Activated CD4-positive, alpha-beta memory T cell treated with anti-CD3 and anti-CD28 coated beads, Interleukin-2, amount 10 ng/mL, durations not matched to agents 7 days and 5 days (primary cell): Measurements from ENCODE around the gene RIPK1. TPM values are rescaled to one million over a fixed set of nuclear protein-coding genes. Genes with fewer than 3 reads are reported as not detected.
"Not testable (repeated sequence)": the region's sequence is repeated elsewhere in the genome, so short reads cannot be mapped to it uniquely, and the experiment has no call there.

ENCODE experiments used
- CTCF ChIA-PET: fragments of 350-600 bp; sonication (Branson Sonifier 250); formaldehyde crosslinking; loops from one replicate; lab custom pipeline; 2021; ENCODE audit warnings: antibody characterized with exemption, inconsistent platforms; lab: Charles Lee
- POLR2A ChIA-PET: fragments of 350-600 bp; sonication (Branson Sonifier 250); formaldehyde crosslinking; loops from one replicate; lab custom pipeline; 2021; ENCODE audit warnings: antibody characterized with exemption; lab: Charles Lee
- DNase-seq: peaks from one replicate; pipeline ENCODE4 v3.0.0-alpha.2; 2020
- H3K27ac Mint-ChIP-seq: one replicate; pipeline ENCODE4 v1.8.0; 2021; ENCODE audit warnings: mild to moderate bottlenecking, mixed read lengths
- H3K27me3 Mint-ChIP-seq: one replicate; pipeline ENCODE4 v1.8.0; 2021; ENCODE audit warnings: mixed read lengths
- H3K36me3 Mint-ChIP-seq: one replicate; pipeline ENCODE4 v1.8.0; 2021; ENCODE audit warnings: low read depth, mixed read lengths
- H3K4me1 Mint-ChIP-seq: one replicate; pipeline ENCODE4 v1.8.0; 2021; ENCODE audit warnings: mixed read lengths
- H3K4me3 Mint-ChIP-seq: one replicate; pipeline ENCODE4 v1.8.0; 2021; ENCODE audit warnings: mild to moderate bottlenecking, mixed read lengths
- H3K9me3 Mint-ChIP-seq: one replicate; pipeline ENCODE4 v1.8.0; 2021; ENCODE audit warnings: mixed read lengths
- total RNA-seq, 2 experiments: library from RNA; stranded (reverse); gene quantifications; one replicate each; pipeline ENCODE4 v1.2.3, GENCODE V29; 2021

RIPK1 gene
- total RNA-seq, 2 experiments from 2014 or later, result 33.1 to 33.3 TPM

DNA sequence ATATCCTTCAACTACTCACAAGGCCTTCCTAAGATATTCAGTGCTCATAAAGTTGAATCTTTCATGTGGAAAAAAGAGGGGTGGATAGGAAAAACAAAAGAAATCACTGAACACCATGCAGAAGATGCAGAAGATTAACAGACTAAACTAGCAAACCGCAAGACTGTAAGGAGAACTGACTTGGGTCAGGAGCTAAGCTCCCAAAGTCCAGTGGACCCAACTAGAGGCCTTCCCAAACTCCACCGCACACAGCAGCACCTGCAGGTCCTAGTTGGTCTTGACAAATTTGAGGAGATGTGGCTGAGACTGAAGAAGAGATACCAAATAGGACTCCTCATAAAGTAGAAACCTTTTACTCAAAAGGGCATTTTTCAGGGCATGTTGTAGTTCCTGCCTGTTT is 3.3 kb downstream of the RIPK1 start:
- no peaks in the 10 kb centered on the region for H3K27me3 Mint-ChIP-seq
- peaks cover 44% of the 10 kb centered on the region for H3K36me3 Mint-ChIP-seq
- H3K9me3 Mint-ChIP-seq, result no peaks in the 10 kb centered on the region
- H3K4me1 Mint-ChIP-seq, result peaks cover 78% of the 10 kb centered on the region
- no peak for DNase-seq
- ChIA-PET CTCF (no interaction called here), POLR2A (interaction anchor here (1.5 kb wide), 1 partner anchor 17 kb away, joined by 4 read pairs; no protein-coding TSS in a partner anchor)
- H3K4me3 Mint-ChIP-seq, result no peak overlapping the region
- peak overlapping the region; percentile 63 for H3K27ac Mint-ChIP-seq

DNA sequence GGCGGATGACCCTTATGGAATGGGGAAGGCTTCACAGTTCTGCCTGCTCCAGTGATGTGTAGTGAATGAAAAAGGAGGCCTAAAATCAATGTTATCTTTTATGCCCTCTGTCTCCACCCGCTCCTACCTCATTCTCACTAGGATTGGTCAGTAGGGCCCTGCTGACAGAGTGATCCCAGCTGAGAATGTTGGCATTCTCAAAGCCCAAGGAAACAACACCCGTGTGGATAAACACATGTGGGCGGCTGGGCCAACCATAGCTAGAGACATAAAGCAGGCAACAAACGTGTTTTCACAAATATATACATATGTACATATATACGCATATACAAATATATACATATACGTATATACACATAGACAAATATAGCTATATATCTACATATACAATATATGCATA is 4.5 kb downstream of the RIPK1 start:
- Mint-ChIP-seq H3K4me1 (peaks cover 75% of the 10 kb centered on the region), H3K4me3 (no peak overlapping the region), H3K27ac (peak overlapping the region; percentile 55), H3K9me3 (no peaks in the 10 kb centered on the region), H3K27me3 (no peaks in the 10 kb centered on the region), H3K36me3 (peaks cover 53% of the 10 kb centered on the region)
- DNase-seq, result no peak
- POLR2A ChIA-PET, result interaction anchor here (0.9 to 1.5 kb wide), 2 partner anchors 11 to 46 kb away, joined by 3 read pairs; no protein-coding TSS in a partner anchor
- CTCF ChIA-PET, result interaction anchor here (0.9 kb wide), 1 partner anchor 82 kb away, joined by 3 read pairs; no protein-coding TSS in a partner anchor

DNA sequence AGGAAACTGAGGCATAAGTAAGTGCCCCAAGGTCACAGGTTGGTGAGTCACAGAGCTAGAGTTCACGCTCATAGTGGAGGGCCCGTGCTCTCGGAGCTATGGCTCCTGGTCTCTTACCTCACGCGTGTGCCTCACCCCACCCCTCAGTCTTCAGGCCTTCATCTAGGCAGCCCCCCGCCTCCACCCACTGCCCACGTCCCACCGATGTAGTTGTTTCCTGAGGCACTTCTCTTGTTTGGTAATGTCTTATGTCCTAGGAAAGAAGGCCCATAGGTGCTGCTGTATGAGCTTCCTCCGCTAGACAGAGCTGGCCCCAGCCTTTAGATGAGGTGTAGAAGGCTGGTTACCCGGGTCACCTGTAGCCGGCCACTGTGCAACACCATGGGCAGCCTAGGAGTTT is 5.1 kb downstream of the RIPK1 start:
- no peaks in the 10 kb centered on the region for H3K9me3 Mint-ChIP-seq
- DNase-seq, result no peak
- POLR2A ChIA-PET, result interaction anchor here (0.9 to 1.5 kb wide), 2 partner anchors 12 to 47 kb away, joined by 3 read pairs; no protein-coding TSS in a partner anchor
- CTCF ChIA-PET, result interaction anchor here (0.6 to 0.9 kb wide), 2 partner anchors 61 to 83 kb away, joined by 3 read pairs; no protein-coding TSS in a partner anchor
- H3K36me3 Mint-ChIP-seq, result peaks cover 56% of the 10 kb centered on the region
- no peak overlapping the region for H3K4me3 Mint-ChIP-seq
- no peaks in the 10 kb centered on the region for H3K27me3 Mint-ChIP-seq
- H3K27ac Mint-ChIP-seq, result no peak overlapping the region
- peaks cover 71% of the 10 kb centered on the region for H3K4me1 Mint-ChIP-seq

DNA sequence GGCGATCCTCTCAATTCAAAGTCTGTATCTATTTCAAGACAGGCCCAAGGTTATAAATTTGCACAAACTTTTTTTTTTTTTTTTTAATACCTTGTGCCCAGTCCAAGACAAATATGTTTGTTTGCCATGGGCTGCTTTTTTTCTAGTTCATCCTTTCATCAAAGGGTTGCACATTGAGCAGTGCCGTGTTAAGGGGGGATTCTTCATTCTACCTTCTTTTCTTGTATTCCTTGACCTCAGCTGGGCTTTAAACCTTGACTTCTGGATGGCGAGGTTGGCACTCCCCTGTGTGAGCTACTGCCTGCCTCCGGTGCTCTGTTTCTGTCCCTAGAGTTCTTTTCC is 7.4 kb downstream of the RIPK1 start:
- peaks cover 53% of the 10 kb centered on the region for H3K4me1 Mint-ChIP-seq
- CTCF ChIA-PET, result interaction anchor here (0.7 to 1.3 kb wide), 2 partner anchors 21 to 85 kb away, joined by 3 to 8 read pairs; no protein-coding TSS in a partner anchor
- DNase-seq, result no peak

DNA sequence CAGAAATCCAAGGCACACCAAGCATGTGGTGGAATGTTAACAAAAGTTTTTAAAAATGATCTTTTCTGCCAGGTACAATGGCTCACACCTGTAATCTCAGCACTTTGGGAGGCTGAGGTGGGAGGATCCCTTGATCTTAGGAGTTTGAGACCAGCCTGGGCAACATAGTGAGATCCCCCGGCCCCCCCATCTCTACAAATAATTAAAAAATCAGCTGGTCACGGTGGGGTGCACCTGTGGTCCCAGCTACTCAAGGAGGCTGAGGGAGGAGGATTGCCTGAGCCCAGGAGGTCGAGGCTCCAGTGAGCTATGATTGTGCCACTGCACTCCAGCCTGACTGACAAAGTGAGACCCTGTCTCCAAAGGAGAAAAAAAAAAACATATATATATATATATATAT is 8.0 kb downstream of the RIPK1 start:
- DNase-seq, result no peak
- H3K36me3 Mint-ChIP-seq, result peaks cover 61% of the 10 kb centered on the region
- POLR2A ChIA-PET, result interaction anchor here (0.8 to 1.2 kb wide), 3 partner anchors 12 to 87 kb away, joined by 3 read pairs; no protein-coding TSS in a partner anchor
- H3K4me3 Mint-ChIP-seq, result peak overlapping the region; percentile 49
- H3K27ac Mint-ChIP-seq, result no peak overlapping the region
- peaks cover 49% of the 10 kb centered on the region for H3K4me1 Mint-ChIP-seq
- H3K9me3 Mint-ChIP-seq, result no peaks in the 10 kb centered on the region
- CTCF ChIA-PET, result interaction anchor here (0.6 to 1.3 kb wide), 3 partner anchors 20 to 77 kb away, joined by 3 to 8 read pairs (median 4); partner anchors contain the start of gene NQO2
- H3K27me3 Mint-ChIP-seq, result no peaks in the 10 kb centered on the region

More for the DNA sequence above, 7.4 kb downstream of the RIPK1 start:
- Mint-ChIP-seq H3K27ac (peak overlapping the region; percentile 76), H3K27me3 (no peaks in the 10 kb centered on the region), H3K9me3 (no peaks in the 10 kb centered on the region), H3K4me3 (peak overlapping the region; percentile 49), H3K36me3 (peaks cover 58% of the 10 kb centered on the region)
- POLR2A ChIA-PET, result interaction anchor here (1.2 to 1.5 kb wide), 3 partner anchors 9 to 310 kb away, joined by 3 to 5 read pairs (median 3); no protein-coding TSS in a partner anchor

DNA sequence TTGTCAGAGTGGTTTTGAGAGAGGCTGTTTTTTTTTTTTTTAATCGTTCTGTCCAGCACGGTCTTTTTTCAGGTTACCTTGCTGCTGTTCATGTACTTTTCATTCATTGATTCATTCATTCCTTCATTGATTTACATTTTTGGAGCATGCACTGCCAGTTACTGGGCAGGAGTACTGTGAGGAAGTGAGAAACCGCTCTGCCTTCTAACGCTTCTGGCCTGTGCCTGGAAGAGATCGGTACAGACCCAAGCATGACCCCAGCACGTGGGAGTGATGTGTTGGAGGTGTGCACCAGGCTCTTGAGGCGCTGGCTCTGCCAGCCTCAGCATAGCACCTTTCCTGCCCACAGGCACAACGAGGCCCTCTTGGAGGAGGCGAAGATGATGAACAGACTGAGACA is 9.1 kb downstream of the RIPK1 start:
- no peak for DNase-seq
- Mint-ChIP-seq H3K9me3 (no peaks in the 10 kb centered on the region), H3K27me3 (no peaks in the 10 kb centered on the region), H3K4me1 (peaks cover 41% of the 10 kb centered on the region), H3K4me3 (no peak overlapping the region), H3K27ac (no peak overlapping the region), H3K36me3 (peaks cover 66% of the 10 kb centered on the region)
- ChIA-PET POLR2A (interaction anchor here (0.5 kb wide), 1 partner anchor 137 kb away, joined by 3 read pairs; no protein-coding TSS in a partner anchor), CTCF (no interaction called here)

DNA sequence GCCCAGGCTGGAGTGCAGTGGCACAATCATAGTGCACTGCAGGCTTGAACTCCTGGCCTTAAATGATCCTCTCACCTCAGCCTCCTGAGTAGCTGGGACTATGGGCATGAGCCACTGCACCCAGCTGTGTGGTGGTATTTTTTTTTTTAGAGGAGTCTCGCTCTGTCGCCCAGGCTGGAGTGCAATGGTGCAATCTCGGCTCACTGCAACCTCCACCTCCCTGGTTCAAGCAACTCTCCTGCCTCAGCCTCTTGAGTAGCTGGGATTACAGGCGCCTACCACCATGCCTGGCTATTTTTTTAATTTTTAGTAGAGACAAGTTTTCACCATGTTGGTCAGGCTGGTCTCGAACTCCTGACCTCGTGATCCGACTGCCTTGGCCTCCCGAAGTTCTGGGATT is 10.7 kb downstream of the RIPK1 start:
- Mint-ChIP-seq H3K4me1 (peaks cover 30% of the 10 kb centered on the region), H3K36me3 (peaks cover 73% of the 10 kb centered on the region)
- H3K27me3 Mint-ChIP-seq, H3K9me3 Mint-ChIP-seq, POLR2A ChIA-PET, H3K27ac Mint-ChIP-seq, H3K4me3 Mint-ChIP-seq, DNase-seq: not testable (repeated sequence)
- CTCF ChIA-PET, result interaction anchor here (0.5 kb wide), 1 partner anchor 47 kb away, joined by 3 read pairs; no protein-coding TSS in a partner anchor

DNA sequence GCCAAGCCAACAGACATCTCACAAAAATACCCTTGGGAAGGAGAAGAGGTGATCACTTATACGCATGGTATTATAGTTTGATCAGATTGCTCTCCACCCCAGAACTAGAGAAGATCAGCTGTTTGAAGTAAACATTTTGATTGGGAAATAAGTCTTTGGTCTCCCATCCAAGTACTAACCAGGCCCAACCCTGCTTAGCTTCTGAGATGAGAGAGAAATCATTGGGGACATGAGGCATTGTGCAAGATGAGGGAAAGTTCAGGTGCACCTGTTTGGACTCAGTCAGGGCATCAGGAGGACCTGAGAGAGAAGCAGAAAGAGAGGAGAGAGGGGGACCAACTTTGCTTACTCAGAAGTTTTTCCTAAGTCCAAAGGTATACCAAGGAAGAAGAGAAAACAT is 11.4 kb downstream of the RIPK1 start:
- H3K27ac Mint-ChIP-seq, result peak overlapping the region; percentile 0
- ChIA-PET POLR2A (no interaction called here), CTCF (no interaction called here)
- peaks cover 79% of the 10 kb centered on the region for H3K36me3 Mint-ChIP-seq
- H3K27me3 Mint-ChIP-seq, result no peaks in the 10 kb centered on the region
- H3K9me3 Mint-ChIP-seq, result no peaks in the 10 kb centered on the region
- no peak for DNase-seq
- H3K4me3 Mint-ChIP-seq, result no peak overlapping the region
- H3K4me1 Mint-ChIP-seq, result peaks cover 27% of the 10 kb centered on the region

DNA sequence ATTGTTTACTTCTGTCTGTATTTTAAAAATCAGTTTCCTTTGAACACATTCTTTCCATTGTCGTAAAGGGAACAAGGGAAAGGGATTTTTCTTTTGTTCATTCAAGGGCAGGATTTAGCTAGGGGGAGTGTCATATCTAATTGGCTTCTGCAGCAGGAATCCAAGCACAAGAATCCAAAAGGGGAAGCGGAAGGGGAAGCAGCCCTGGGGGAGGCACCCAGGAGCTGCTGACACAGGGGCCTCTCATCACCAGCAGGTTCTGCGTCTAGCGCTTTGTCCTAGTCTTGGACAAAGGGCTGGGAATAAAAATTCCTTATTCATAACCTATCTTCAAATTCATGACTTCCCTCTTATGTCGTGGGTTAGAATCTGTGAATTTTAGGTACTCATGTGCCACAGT is 13.7 kb downstream of the RIPK1 start:
- POLR2A ChIA-PET, result interaction anchor here (1.0 kb wide), 1 partner anchor 21 kb away, joined by 3 read pairs; no protein-coding TSS in a partner anchor
- Mint-ChIP-seq H3K9me3 (no peaks in the 10 kb centered on the region), H3K4me3 (no peak overlapping the region), H3K36me3 (peaks cover 88% of the 10 kb centered on the region), H3K27ac (no peak overlapping the region), H3K4me1 (peaks cover 16% of the 10 kb centered on the region), H3K27me3 (no peaks in the 10 kb centered on the region)
- CTCF ChIA-PET, result no interaction called here
- DNase-seq, result no peak

DNA sequence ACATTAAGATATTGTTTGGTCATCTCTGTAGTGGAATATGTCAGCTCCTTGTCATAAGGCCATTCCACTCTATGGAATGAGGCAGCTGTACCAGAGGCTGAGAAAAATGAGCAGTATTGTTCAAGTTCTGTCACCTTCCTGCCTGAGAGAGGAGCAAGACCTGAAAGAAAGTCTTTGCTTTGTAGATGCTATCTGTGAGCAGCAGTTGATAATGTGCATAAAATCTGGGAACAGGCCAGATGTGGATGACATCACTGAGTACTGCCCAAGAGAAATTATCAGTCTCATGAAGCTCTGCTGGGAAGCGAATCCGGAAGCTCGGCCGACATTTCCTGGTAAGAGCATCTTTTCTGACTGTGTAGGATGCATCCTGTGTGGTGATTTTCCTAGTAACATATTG is 16.8 kb downstream of the RIPK1 start:
- H3K36me3 Mint-ChIP-seq, result peaks cover 90% of the 10 kb centered on the region
- POLR2A ChIA-PET, result interaction anchor here (1.2 kb wide), 1 partner anchor 12 kb away, joined by 3 read pairs; no protein-coding TSS in a partner anchor
- H3K9me3 Mint-ChIP-seq, result no peaks in the 10 kb centered on the region

DNA sequence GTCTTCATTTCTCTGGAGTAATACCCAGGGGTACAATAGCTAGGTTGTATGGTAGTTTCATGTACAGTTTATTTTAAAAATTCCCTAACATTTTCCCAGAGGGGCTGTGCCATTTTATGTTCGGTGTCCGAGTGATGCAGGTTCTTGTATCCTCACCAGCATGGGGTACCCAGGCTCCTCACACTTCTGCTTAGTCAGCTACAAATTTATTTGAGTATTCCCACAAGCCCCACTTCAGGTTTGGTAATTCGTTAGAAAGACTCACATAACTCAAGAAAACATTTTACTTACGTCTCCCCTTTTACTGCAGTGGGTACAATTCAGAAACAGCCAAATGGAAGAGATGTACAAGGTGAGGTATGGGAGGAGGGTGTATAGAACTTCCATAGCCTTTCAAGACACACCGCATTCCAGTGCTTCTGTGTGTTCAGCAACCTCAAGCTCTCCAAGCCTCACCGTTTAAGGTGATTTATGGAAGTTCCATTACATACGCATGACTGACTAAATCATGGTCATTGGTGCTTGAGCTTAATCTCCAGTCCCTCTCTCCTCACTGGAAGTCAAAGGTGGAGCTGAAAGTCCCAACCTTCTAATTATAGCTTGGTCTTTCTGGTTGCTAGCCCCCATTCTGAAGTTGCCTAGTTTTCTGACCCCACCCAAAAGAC is 18.1 kb downstream of the RIPK1 start:
- Mint-ChIP-seq H3K9me3 (no peaks in the 10 kb centered on the region), H3K27ac (no peak overlapping the region), H3K27me3 (no peaks in the 10 kb centered on the region), H3K4me1 (peaks cover 20% of the 10 kb centered on the region), H3K4me3 (no peak overlapping the region), H3K36me3 (peaks cover 87% of the 10 kb centered on the region)
- ChIA-PET POLR2A (interaction anchor here (0.7 to 1.4 kb wide), 2 partner anchors 10 to 143 kb away, joined by 3 read pairs; no protein-coding TSS in a partner anchor), CTCF (interaction anchor here (0.6 to 1.1 kb wide), 3 partner anchors 10 to 71 kb away, joined by 3 read pairs; partner anchors contain the start of gene TUBB2A)
- no peak for DNase-seq

More for the DNA sequence above, 16.8 kb downstream of the RIPK1 start:
- no peak for DNase-seq
- CTCF ChIA-PET, result no interaction called here
- Mint-ChIP-seq H3K4me3 (no peak overlapping the region), H3K4me1 (peaks cover 20% of the 10 kb centered on the region), H3K27ac (no peak overlapping the region), H3K27me3 (no peaks in the 10 kb centered on the region)

DNA sequence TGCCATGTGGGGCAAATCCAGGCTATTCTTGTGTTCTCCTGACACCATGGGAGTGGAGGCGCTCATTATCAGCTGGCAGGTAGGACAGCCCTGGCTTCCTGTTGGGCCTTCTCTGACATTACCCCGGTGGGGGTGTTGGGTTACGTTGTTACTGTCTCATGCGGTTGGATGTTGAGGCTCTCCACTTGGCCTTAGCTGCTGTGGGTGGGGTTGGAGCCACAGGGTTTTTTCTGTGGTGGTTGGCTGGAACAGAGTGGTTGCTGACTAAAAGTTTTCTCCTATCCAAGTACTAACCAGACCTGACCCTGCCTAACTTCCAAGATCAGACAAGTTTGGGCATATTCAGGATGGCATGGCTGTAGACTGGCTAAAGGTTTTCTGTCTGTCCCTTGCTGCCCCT is 20.2 kb downstream of the RIPK1 start:
- ChIA-PET POLR2A (interaction anchor here (1.1 kb wide), 1 partner anchor 17 kb away, joined by 4 read pairs; no protein-coding TSS in a partner anchor), CTCF (no interaction called here)
- H3K4me3 Mint-ChIP-seq, result no peak overlapping the region
- no peak for DNase-seq
- peaks cover 20% of the 10 kb centered on the region for H3K4me1 Mint-ChIP-seq
- no peaks in the 10 kb centered on the region for H3K9me3 Mint-ChIP-seq
- no peak overlapping the region for H3K27ac Mint-ChIP-seq
- H3K36me3 Mint-ChIP-seq, result peaks cover 69% of the 10 kb centered on the region
- no peaks in the 10 kb centered on the region for H3K27me3 Mint-ChIP-seq

DNA sequence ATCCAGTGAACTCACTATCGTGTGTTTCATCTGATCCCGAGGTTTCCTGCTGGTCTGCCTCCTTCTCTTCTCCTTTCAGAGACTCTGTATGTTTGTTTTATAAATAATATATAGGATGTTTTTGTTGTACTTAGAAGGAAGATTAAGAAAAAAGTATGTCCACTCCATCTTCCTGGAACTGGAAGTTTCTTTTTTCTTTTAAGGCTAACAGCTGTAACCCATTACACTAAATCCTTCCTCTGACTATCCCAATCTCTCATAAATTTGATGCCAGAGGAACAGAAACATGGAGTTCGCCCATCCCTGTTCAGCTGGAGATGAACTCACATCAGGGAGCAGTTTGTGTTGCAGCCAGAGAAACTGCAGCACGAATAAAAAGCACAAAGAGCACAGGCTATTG is 20.7 kb downstream of the RIPK1 start:
- no peak overlapping the region for H3K4me3 Mint-ChIP-seq
- no peak for DNase-seq
- H3K4me1 Mint-ChIP-seq, result peaks cover 20% of the 10 kb centered on the region
- H3K27me3 Mint-ChIP-seq, result no peaks in the 10 kb centered on the region
- H3K9me3 Mint-ChIP-seq, result no peaks in the 10 kb centered on the region
- POLR2A ChIA-PET, result interaction anchor here (1.0 to 1.1 kb wide), 2 partner anchors 18 to 24 kb away, joined by 3 to 4 read pairs; no protein-coding TSS in a partner anchor
- CTCF ChIA-PET, result no interaction called here
- H3K27ac Mint-ChIP-seq, result no peak overlapping the region
- peaks cover 65% of the 10 kb centered on the region for H3K36me3 Mint-ChIP-seq
